Keratinocyte (primary cell): Measurements from ENCODE around the gene TNS3.

ENCODE experiments used
- EZH2 ChIP-seq: IDR thresholded peaks from one replicate; pipeline ENCODE4 v1.6.1; 2012; ENCODE audit warnings: inconsistent platforms, mild to moderate bottlenecking, low read length, moderate library complexity
- TF ChIP-seq, protein P1 (sequence below), 3 experiments: IDR thresholded peaks in 1 of 3; conservative IDR thresholded peaks in 1 of 3; optimal IDR thresholded peaks in 1 of 3; 2 replicates in 2 of 3; 3 replicates in 1 of 3; pipeline versions ENCODE3 to v1.5.1; 2011; ENCODE audit warnings: low read length in 3 of 3, mild to moderate bottlenecking in 3 of 3, moderate library complexity in 2 of 3, control low read depth in 1 of 3, inconsistent platforms in 1 of 3; ENCODE audit not compliant: insufficient read depth in 2 of 3; ENCODE audit errors: extremely low read depth in 1 of 3

DNA sequence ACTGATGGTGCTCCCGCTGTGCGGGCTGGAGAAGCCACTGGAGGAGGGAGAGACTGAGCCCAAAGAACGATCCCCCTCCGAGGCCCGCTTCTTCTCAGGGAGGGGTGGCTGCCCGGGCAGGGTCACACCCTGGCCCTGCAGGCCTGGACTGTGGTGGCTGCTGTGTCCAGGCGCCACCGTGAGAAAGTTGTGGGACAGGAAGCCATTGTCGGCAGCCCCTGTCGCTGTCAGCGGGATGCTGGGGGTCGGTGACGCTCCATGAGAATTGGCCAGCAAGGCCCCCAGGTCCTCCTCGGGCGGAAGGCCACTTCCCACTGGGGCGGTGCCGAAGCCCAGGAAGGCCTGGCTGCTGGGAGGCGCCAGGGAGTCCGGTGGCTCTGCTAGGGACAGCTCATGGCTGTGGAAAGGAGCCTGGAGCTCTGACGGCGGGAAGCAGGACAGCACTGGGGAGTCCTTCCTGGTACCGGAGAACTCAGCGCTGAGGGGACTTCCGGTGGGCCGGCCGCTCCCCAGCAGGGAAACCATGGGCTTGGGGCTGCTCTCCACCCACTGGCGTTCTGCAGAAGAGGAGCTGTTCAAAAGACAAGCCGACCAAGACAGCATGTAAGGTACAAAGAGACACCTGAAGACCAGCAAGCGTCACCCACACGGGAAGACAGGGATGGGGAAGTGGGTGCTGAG is 278.8 kb downstream of the TNS3 start:
- TF ChIP-seq, protein P1, sequence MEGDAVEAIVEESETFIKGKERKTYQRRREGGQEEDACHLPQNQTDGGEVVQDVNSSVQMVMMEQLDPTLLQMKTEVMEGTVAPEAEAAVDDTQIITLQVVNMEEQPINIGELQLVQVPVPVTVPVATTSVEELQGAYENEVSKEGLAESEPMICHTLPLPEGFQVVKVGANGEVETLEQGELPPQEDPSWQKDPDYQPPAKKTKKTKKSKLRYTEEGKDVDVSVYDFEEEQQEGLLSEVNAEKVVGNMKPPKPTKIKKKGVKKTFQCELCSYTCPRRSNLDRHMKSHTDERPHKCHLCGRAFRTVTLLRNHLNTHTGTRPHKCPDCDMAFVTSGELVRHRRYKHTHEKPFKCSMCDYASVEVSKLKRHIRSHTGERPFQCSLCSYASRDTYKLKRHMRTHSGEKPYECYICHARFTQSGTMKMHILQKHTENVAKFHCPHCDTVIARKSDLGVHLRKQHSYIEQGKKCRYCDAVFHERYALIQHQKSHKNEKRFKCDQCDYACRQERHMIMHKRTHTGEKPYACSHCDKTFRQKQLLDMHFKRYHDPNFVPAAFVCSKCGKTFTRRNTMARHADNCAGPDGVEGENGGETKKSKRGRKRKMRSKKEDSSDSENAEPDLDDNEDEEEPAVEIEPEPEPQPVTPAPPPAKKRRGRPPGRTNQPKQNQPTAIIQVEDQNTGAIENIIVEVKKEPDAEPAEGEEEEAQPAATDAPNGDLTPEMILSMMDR (optimal IDR thresholded peaks at IDR 0.05 in 1 of 3, IDR thresholded peaks at IDR 0.05 in 1 of 3, conservative IDR thresholded peaks at IDR 0.05 in 1 of 3; ENCODE audit: extremely low read depth in 1 of 3, insufficient read depth in 2 of 3, low read length in 3 of 3), result no peak
- no peak for TF ChIP-seq EZH2
